ENCODE measurements around the gene PRDX2. TPM values are rescaled to one million over a fixed set of nuclear protein-coding genes. Genes with fewer than 3 reads are reported as not detected.
A peak's percentile ranks its signal among the peaks of the same experiment; 100 is the strongest.
"Not testable (repeated sequence)": the region's sequence is repeated elsewhere in the genome, so short reads cannot be mapped to it uniquely, and the experiment has no call there.

PRDX2 gene
- total RNA-seq, 1 experiment from 2014 or later = 406 TPM

GRCh38 chr19:12800923-12801465, 606 bp downstream of the PRDX2 start:
- TF ChIP-seq CTCF (conservative IDR thresholded peaks at IDR 0.05; ENCODE audit: low read depth, low read length) (no peak), EZH2 (IDR thresholded peaks at IDR 0.05; ENCODE audit: borderline replicate concordance, low read depth, low read length, poor library complexity, severe bottlenecking) (no peak)
- no TSS peak for BruUV-seq (replicated peaks)
- peak overlapping the region; percentile 64 for H3K4me3 ChIP-seq (ENCODE audit: low read depth, low read length, poor library complexity, severe bottlenecking)
- no peaks in the 10 kb centered on the region for H3K27me3 ChIP-seq (replicated peaks; ENCODE audit: insufficient read depth, low read depth, low read length, poor library complexity)
- H3K27ac ChIP-seq (ENCODE audit: low read depth, low read length, poor library complexity, severe bottlenecking) = peak overlapping the region; percentile 87
- peaks cover 20% of the 10 kb centered on the region for H3K36me3 ChIP-seq (ENCODE audit: insufficient read depth, low read length, poor library complexity, severe bottlenecking)
- ChIA-PET POLR2A (ENCODE audit: low non-redundant PET) (interaction anchor here (0.6 kb wide), 1 partner anchor 172 kb away, joined by 3 read pairs; no protein-coding TSS in a partner anchor), CTCF (interaction anchor here (1.4 kb wide), 1 partner anchor 43 kb away, joined by 3 read pairs; no protein-coding TSS in a partner anchor)
- peaks cover 17% of the 10 kb centered on the region for H3K4me1 ChIP-seq (ENCODE audit: insufficient read depth, low read length, poor library complexity, severe bottlenecking)
- no peak for DNase-seq (ENCODE audit: low spot score)
- H3K9me3 ChIP-seq (ENCODE audit: low read depth, low read length, poor library complexity, severe bottlenecking) = no peaks in the 10 kb centered on the region
- intact Hi-C loops (cut with micrococcal nuclease; ENCODE audit: unreplicated experiment) = no loop called here

- H3K9me3 ChIP-seq (ENCODE audit: low read depth, low read length, poor library complexity, severe bottlenecking) = no peaks in the 10 kb centered on the region
- H3K27me3 ChIP-seq (replicated peaks; ENCODE audit: insufficient read depth, low read depth, low read length, poor library complexity) = no peaks in the 10 kb centered on the region
- H3K4me3 ChIP-seq (ENCODE audit: low read depth, low read length, poor library complexity, severe bottlenecking) = peak overlapping the region; percentile 64
- H3K36me3 ChIP-seq (ENCODE audit: insufficient read depth, low read length, poor library complexity, severe bottlenecking) = peaks cover 20% of the 10 kb centered on the region
- peaks cover 20% of the 10 kb centered on the region for H3K4me1 ChIP-seq (ENCODE audit: insufficient read depth, low read length, poor library complexity, severe bottlenecking)
- ChIA-PET CTCF (no interaction called here), POLR2A (ENCODE audit: low non-redundant PET) (interaction anchor here (0.6 kb wide), 1 partner anchor 173 kb away, joined by 3 read pairs; no protein-coding TSS in a partner anchor)
- no peak overlapping the region for H3K27ac ChIP-seq (ENCODE audit: low read depth, low read length, poor library complexity, severe bottlenecking)
- TF ChIP-seq CTCF (conservative IDR thresholded peaks at IDR 0.05; ENCODE audit: low read depth, low read length) = no peak
- no peak for TF ChIP-seq EZH2 (IDR thresholded peaks at IDR 0.05; ENCODE audit: borderline replicate concordance, low read depth, low read length, poor library complexity, severe bottlenecking)
- intact Hi-C loops (cut with micrococcal nuclease; ENCODE audit: unreplicated experiment) = no loop called here
- no peak for DNase-seq (ENCODE audit: low spot score)
- TSS peak; percentile 34 for BruUV-seq (replicated peaks)
Observed at GRCh38 chr19:12800466-12800770, 1.2 kb downstream of the PRDX2 start.

- no TSS peak for BruUV-seq (replicated peaks)
- Histone ChIP-seq H3K4me1 (ENCODE audit: insufficient read depth, low read length, poor library complexity, severe bottlenecking) (peaks cover 20% of the 10 kb centered on the region), H3K27ac (ENCODE audit: low read depth, low read length, poor library complexity, severe bottlenecking) (no peak overlapping the region), H3K9me3 (ENCODE audit: low read depth, low read length, poor library complexity, severe bottlenecking) (no peaks in the 10 kb centered on the region), H3K4me3 (ENCODE audit: low read depth, low read length, poor library complexity, severe bottlenecking) (peak overlapping the region; percentile 64), H3K36me3 (ENCODE audit: insufficient read depth, low read length, poor library complexity, severe bottlenecking) (peaks cover 20% of the 10 kb centered on the region), H3K27me3 (replicated peaks; ENCODE audit: insufficient read depth, low read depth, low read length, poor library complexity) (no peaks in the 10 kb centered on the region)
- ChIA-PET CTCF (interaction anchor here (0.6 to 1.7 kb wide), 3 partner anchors 34 to 39 kb away, joined by 4 to 10 read pairs (median 8); no protein-coding TSS in a partner anchor), POLR2A (ENCODE audit: low non-redundant PET) (interaction anchor here (0.6 to 0.7 kb wide), 2 partner anchors 67 to 173 kb away, joined by 3 to 6 read pairs; no protein-coding TSS in a partner anchor)
- intact Hi-C loops (cut with micrococcal nuclease; ENCODE audit: unreplicated experiment) = no loop called here
- DNase-seq (ENCODE audit: low spot score) = no peak
- TF ChIP-seq CTCF (conservative IDR thresholded peaks at IDR 0.05; ENCODE audit: low read depth, low read length) = no peak
- no peak for TF ChIP-seq EZH2 (IDR thresholded peaks at IDR 0.05; ENCODE audit: borderline replicate concordance, low read depth, low read length, poor library complexity, severe bottlenecking)
Observed at GRCh38 chr19:12799742-12800465, 1.7 kb downstream of the PRDX2 start.

- BruUV-seq (replicated peaks); H3K9me3 ChIP-seq (ENCODE audit: low read depth, low read length, poor library complexity, severe bottlenecking); POLR2A ChIA-PET (ENCODE audit: low non-redundant PET); H3K27me3 ChIP-seq (replicated peaks; ENCODE audit: insufficient read depth, low read depth, low read length, poor library complexity); H3K4me3 ChIP-seq (ENCODE audit: low read depth, low read length, poor library complexity, severe bottlenecking); H3K27ac ChIP-seq (ENCODE audit: low read depth, low read length, poor library complexity, severe bottlenecking); DNase-seq (ENCODE audit: low spot score): not testable (repeated sequence)
- intact Hi-C loops (cut with micrococcal nuclease; ENCODE audit: unreplicated experiment) = loop anchor here (2.0 kb wide), 1 partner anchor 31 kb away; no protein-coding TSS in a partner anchor
- Histone ChIP-seq H3K4me1 (ENCODE audit: insufficient read depth, low read length, poor library complexity, severe bottlenecking) (peaks cover 26% of the 10 kb centered on the region), H3K36me3 (ENCODE audit: insufficient read depth, low read length, poor library complexity, severe bottlenecking) (peaks cover 20% of the 10 kb centered on the region)
- CTCF ChIA-PET = interaction anchor here (0.6 to 3.4 kb wide), 4 partner anchors 15 to 93 kb away, joined by 3 to 34 read pairs (median 6); partner anchors contain the start of gene GCDH
Observed at GRCh38 chr19:12797607-12798006, 4.0 kb downstream of the PRDX2 start.

All from A673 (cell line).